Fibroblast of the aortic adventitia (primary cell): ENCODE results near the gene PUM2. TPM values are rescaled to one million over a fixed set of nuclear protein-coding genes. Genes with fewer than 3 reads are reported as not detected.

Experiments used
- DNase-seq: peaks from one replicate; pipeline ENCODE4 v3.0.0-alpha.2; 2010; ENCODE audit warnings: low read depth
- H3K4me3 ChIP-seq: 2 replicates; pipeline ENCODE4 v1.5.1; 2011; ENCODE audit warnings: low read depth, mild to moderate bottlenecking, control low read depth, low read length, moderate library complexity
- total RNA-seq: library from RNA; depleted of rRNA; stranded (reverse); fragments of >200 nt; gene quantifications from 2 replicates; pipeline ENCODE4 v1.2.3, GENCODE V29; 2012; ENCODE audit warnings: low replicate concordance
- TF ChIP-seq, protein P1 (sequence below): IDR thresholded peaks from 2 replicates; pipeline ENCODE4 v1.5.1; 2011; ENCODE audit warnings: mild to moderate bottlenecking, low read length, control low read depth, inconsistent platforms; ENCODE audit not compliant: insufficient read depth

The PUM2 gene
- total RNA-seq, 1 donor: 50.0 TPM

DNA sequence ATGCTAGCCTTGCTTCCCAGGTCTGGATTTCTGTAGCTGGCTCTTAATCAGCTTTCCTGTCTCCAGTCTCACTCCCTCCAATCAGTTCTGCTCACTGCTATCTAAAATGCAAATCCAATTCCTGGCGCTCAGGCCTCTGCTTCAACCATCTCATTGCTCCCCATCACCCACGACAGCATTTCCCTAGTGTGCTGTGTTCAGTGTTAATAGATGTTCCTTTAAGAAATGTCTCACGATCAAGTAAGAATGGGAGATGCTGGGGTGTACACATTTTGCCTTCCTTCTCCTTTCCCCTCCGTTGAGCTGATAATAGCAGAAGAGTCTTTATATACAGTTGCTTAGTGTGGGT is 1.6 kb upstream of the PUM2 start:
- no peak overlapping the region for H3K4me3 ChIP-seq
- no peak for DNase-seq
- TF ChIP-seq, protein P1, sequence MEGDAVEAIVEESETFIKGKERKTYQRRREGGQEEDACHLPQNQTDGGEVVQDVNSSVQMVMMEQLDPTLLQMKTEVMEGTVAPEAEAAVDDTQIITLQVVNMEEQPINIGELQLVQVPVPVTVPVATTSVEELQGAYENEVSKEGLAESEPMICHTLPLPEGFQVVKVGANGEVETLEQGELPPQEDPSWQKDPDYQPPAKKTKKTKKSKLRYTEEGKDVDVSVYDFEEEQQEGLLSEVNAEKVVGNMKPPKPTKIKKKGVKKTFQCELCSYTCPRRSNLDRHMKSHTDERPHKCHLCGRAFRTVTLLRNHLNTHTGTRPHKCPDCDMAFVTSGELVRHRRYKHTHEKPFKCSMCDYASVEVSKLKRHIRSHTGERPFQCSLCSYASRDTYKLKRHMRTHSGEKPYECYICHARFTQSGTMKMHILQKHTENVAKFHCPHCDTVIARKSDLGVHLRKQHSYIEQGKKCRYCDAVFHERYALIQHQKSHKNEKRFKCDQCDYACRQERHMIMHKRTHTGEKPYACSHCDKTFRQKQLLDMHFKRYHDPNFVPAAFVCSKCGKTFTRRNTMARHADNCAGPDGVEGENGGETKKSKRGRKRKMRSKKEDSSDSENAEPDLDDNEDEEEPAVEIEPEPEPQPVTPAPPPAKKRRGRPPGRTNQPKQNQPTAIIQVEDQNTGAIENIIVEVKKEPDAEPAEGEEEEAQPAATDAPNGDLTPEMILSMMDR: no peak

DNA sequence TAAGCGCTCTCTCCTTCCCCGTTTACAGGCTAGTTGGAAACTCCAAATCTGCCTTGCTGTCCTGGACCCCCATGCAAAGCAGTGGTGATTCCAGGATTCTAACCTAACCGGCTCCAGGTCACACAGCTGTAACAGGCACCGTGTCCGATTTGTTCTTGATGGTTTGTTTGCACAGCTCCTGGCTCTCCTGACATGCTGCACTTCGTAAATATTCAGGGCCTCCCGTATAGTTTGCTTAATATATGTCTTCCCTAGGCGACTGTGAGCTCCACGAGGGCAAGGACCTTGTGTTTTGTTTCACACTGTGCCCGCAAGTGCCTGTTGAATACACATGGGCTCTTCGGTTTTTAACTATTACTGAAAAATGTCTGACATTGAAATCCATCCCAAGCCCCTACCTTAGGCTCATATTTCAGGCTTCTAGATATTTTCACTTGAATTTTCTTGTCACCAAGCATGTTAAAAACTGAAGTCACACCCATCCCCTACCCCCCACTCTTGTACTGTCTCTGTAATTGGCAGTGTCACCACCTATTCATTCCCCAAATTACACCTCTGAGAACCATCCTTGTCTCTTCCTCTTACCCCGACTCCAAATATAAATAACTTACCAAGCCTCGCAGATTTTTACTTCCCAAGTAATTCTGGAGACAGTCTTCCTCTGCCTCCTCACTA is 1.0 kb upstream of the PUM2 start:
- DNase-seq: no peak
- peak overlapping the region; percentile 87 for H3K4me3 ChIP-seq
- TF ChIP-seq, protein P1: no peak

DNA sequence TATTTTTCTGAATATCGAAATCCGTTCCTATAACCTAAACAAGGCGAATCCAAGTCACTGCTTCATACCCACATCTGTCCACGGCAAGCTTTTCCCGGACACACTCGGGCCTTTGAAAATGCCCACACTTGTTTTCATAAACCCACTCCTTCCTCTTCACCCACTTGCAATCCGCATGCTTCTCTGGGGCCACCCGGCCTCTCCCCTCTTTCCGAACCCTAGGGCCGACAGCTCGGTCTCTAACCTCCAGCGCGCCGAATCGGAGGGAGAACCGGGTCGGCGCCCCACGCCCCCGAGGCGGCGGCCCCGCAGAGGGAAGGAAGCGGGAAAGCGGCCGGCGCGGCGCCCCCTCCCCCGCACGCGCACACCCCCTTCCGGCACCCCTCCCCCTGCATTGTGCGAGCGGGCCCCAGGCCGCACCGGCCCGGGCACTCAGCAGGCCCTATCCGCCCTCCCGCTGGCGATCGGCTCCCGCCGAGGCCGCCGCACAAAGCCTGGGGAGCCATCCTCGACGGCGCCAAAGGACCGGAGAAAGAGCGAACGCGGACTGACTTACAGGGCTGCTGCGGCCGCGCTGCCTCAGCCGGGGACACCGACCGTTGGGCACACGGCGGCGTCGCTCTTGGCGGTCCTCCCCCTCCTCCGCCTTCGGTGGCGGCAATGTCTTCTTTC is 467 bp downstream of the PUM2 start:
- TF ChIP-seq, protein P1: no peak
- DNase-seq: no peak

DNA sequence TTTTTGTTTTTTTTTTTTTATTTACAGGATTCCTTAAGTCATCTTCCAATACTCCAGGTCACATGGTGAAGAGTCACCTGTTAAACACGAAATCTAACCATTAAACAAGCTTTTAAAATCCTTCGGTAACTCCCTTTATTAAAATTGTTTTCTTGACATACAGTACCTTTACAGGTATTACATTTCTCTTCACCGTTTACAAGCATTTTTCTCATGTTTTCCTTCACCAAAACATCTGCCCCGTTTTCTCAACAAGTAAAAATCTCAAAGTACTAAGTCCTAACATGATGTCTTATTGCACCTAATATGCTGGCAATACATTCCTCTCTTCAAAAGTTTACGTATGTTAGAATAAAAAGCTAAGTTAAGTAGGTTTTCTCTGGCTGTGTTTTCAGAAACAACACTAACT is 1.1 kb downstream of the PUM2 start:
- H3K4me3 ChIP-seq: peak overlapping the region; percentile 87
- TF ChIP-seq, protein P1: no peak
- DNase-seq: no peak

More for the DNA sequence above, 467 bp downstream of the PUM2 start:
- H3K4me3 ChIP-seq: peak overlapping the region; percentile 87

DNA sequence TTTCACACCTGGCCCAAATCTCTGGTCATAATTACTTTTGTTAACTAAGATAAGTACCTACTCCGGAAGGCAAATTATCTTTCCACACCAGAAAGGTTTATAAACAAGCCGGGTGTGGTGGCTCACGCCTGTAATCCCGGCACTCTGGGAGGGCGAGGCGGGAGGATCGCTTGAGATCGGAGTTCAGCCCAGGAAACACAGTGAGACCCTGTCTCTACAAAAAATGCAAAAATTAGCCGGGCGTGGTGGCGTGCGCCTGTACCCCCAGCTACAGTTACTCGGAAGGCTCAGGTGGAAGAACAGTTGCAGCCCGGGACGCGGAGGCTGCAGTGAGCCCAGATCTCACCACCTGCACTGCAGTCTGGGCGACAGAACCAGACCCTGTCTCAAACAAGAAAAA is 2.1 kb downstream of the PUM2 start:
- TF ChIP-seq, protein P1: no peak
- peak overlapping the region; percentile 36 for H3K4me3 ChIP-seq
- no peak for DNase-seq

DNA sequence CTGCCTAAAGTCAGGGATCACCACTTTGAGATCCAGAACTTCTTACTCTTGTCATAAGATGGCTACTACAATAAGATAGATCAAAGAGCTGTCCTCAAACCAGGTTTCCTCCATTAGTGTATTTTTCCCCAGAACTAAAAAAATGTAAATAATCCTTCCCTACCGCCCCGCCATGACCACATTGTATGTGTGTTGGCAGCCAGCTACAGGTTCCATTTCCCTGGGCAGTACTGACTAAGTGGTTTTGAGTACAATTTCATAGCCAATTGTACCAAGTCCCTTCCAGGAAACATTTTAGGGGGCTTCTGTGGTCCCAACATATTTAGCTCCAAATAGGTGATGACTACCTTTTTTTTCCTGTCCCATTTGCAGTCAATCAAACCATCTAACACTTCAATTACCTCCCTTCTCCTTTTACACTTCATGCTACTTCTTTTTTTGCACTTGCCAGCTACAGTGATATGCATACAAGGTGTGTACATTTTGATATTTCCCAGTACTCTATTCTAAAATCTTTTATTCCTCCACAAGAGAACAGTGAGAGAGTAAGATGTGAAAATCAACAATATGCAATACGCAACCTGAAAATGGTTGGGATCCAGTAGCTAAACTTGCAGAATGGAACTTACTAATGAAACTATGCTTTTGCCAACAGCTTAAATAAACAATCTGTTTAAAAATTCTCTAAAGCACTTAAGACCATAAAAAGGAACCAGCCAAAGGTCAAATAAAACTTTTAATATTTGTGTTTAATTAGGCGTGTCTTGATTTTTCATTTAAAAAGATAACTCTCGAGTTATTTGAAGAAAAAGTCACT is 3.9 kb downstream of the PUM2 start:
- no peak for DNase-seq
- no peak overlapping the region for H3K4me3 ChIP-seq
- TF ChIP-seq, protein P1: no peak
